ENCODE measurements around the gene TTC16. TPM values are rescaled to one million over a fixed set of nuclear protein-coding genes. Genes with fewer than 3 reads are reported as not detected.

Gene TTC16
- total and polyA plus RNA-seq, 2 of the 8 experiments (the other 6 are each of a cell fraction or from before 2014, with no cell fraction given), result 0.03 TPM; not detected in 1

- Histone ChIP-seq H4K91ac (replicated peaks; ENCODE audit: insufficient read length, low read length) (no peak overlapping the region), H3K56ac (replicated peaks; ENCODE audit: insufficient read length, low read depth, low read length) (no peak overlapping the region), H3K4me1 (replicated peaks in 1 of 4; ENCODE audit: control insufficient read depth in 3 of 4, insufficient read depth in 4 of 4, low read length in 3 of 4) (peaks cover 4 to 20% (median 11%) of the 10 kb centered on the region in 4 experiments), H3K36me3 (ENCODE audit: control insufficient read depth in 2 of 4, insufficient read depth in 4 of 4, low read length in 3 of 4) (no peaks in the 10 kb centered on the region), H4K5ac (ENCODE audit: insufficient read length, low read depth, low read length) (no peak overlapping the region), H3K9me3 (ENCODE audit: insufficient read depth in 2 of 2, low read depth in 1 of 2, low read length in 1 of 2) (no peaks in the 10 kb centered on the region), H4K20me1 (replicated peaks in 1 of 2; ENCODE audit: control insufficient read depth in 1 of 2, insufficient read depth in 2 of 2, low read length in 2 of 2) (no peaks in the 10 kb centered on the region), H3K27ac (ENCODE audit: low read depth, low read length) (no peak overlapping the region), H3K14ac (ENCODE audit: insufficient read length) (no peak overlapping the region), H3K79me1 (ENCODE audit: low read depth, low read length) (no peaks in the 10 kb centered on the region), H2BK120ac (replicated peaks; ENCODE audit: low read depth, low read length) (no peak overlapping the region), H2AK5ac (ENCODE audit: low read depth, low read length) (no peak overlapping the region), H2BK5ac (ENCODE audit: low read depth, low read length) (no peak overlapping the region), H3K27me3 (replicated peaks in 1 of 4; ENCODE audit: control insufficient read depth in 3 of 4, extremely low read depth in 1 of 4, insufficient read depth in 3 of 4, low read length in 3 of 4) (no peaks in the 10 kb centered on the region), H3K79me2 (ENCODE audit: control insufficient read depth in 1 of 2, insufficient read depth in 2 of 2, low read length in 2 of 2) (no peaks in the 10 kb centered on the region), H2BK12ac (ENCODE audit: low read depth, low read length) (no peak overlapping the region), H2BK20ac (ENCODE audit: low read length) (no peak overlapping the region), H3K23ac (ENCODE audit: insufficient read length) (no peak overlapping the region), H3K4me3 (ENCODE audit: extremely low read depth in 1 of 4, insufficient read depth in 2 of 4, low read depth in 3 of 4, low read length in 4 of 4) (peak overlapping the region in 2 of 4 experiments; percentile 11 to 68; a peak in 3 of 8 replicates), H2AFZ (ENCODE audit: low read length) (peak overlapping the region; percentile 12; the same call in 1 of the 2 replicates), H3K18ac (ENCODE audit: extremely low read depth, low read length) (0 out of 2 replicates have a peak overlapping the region, but pooled peaks have one; percentile 55), H3K23me2 (ENCODE audit: low read depth, low read length) (no peaks in the 10 kb centered on the region; the same call in 1 of the 2 replicates), H3K4me2 (ENCODE audit: insufficient read depth in 1 of 2, low read depth in 2 of 2, low read length in 2 of 2) (peak overlapping the region; percentile 58 to 75), H3K9ac (replicated peaks in 1 of 4; ENCODE audit: extremely low read depth in 1 of 4, low read depth in 3 of 4, low read length in 3 of 4) (no peak overlapping the region; a peak in 1 of 7 replicates), H2BK15ac (ENCODE audit: low read length) (no peak overlapping the region), H4K8ac (ENCODE audit: extremely low read depth, insufficient read depth, low read length) (no peak overlapping the region), H3K4ac (replicated peaks; ENCODE audit: insufficient read length, low read depth, low read length) (peak overlapping the region; percentile 3)
- 14% methylated on average over 17 of the region's 19 CpGs; no CpG with 5 or more reads in 1 of the 2 experiments for WGBS, 2 experiments (ENCODE audit: extremely low coverage in 1 of 2, insufficient coverage in 1 of 2, insufficient read length in 1 of 2, insufficient replicate concordance in 2 of 2, low coverage in 1 of 2, low lambda C conversion rate in 2 of 2, missing lambda C conversion rate in 1 of 2)
- POLR2A ChIA-PET (ENCODE audit: partially characterized antibody), result interaction anchor here (1.0 to 1.9 kb wide), 7 partner anchors 14 to 71 kb away, joined by 3 to 7 read pairs (median 5); partner anchors contain the start of genes CDK9 and FPGS
- TF ChIP-seq CHD1 (IDR thresholded peaks at IDR 0.05; ENCODE audit: low read depth, low read length) (no peak), KDM4A (IDR thresholded peaks at IDR 0.05; ENCODE audit: low read depth, low read length, severe bottlenecking) (no peak), E2F6 (IDR thresholded peaks at IDR 0.05) (no peak), SP1 (IDR thresholded peaks at IDR 0.05; ENCODE audit: low read depth, low read length) (no peak), HDAC2 (IDR thresholded peaks at IDR 0.05; ENCODE audit: borderline replicate concordance in 1 of 2, low read depth in 2 of 2, low read length in 2 of 2) (no peak), ATF2 (IDR thresholded peaks at IDR 0.05; ENCODE audit: low read length) (no peak)
- CTCF ChIA-PET (ENCODE audit: partially characterized antibody), result interaction anchor here (0.8 to 14.6 kb wide), 13 partner anchors 8 to 268 kb away, joined by 3 to 227 read pairs (median 5); partner anchors contain the start of genes CDK9, SH2D3C and TOR2A
- no peak for FAIRE-seq
- no peak for DNase-seq (ENCODE audit: low read depth in 1 of 2, low spot score in 2 of 2)
Observed at GRCh38 chr9:127771570-127772189, 55.8 kb downstream of the TTC16 start.
